Skin of body (tissue), 2 donors: ENCODE measurements around the gene GPSM1. TPM values are rescaled to one million over a fixed set of nuclear protein-coding genes. Genes with fewer than 3 reads are reported as not detected.

Experiments
- DNase-seq: peaks from one replicate; lab custom pipeline; 2025; lab: John Stamatoyannopoulos, UW
- total RNA-seq: library from RNA; depleted of rRNA; stranded (reverse); fragments of >200 nt; gene quantifications from one replicate; pipeline ENCODE4 v1.2.3, GENCODE V29; 2014

The GPSM1 gene
- total RNA-seq, 1 donor from 2014 or later = 18.6 TPM

DNA sequence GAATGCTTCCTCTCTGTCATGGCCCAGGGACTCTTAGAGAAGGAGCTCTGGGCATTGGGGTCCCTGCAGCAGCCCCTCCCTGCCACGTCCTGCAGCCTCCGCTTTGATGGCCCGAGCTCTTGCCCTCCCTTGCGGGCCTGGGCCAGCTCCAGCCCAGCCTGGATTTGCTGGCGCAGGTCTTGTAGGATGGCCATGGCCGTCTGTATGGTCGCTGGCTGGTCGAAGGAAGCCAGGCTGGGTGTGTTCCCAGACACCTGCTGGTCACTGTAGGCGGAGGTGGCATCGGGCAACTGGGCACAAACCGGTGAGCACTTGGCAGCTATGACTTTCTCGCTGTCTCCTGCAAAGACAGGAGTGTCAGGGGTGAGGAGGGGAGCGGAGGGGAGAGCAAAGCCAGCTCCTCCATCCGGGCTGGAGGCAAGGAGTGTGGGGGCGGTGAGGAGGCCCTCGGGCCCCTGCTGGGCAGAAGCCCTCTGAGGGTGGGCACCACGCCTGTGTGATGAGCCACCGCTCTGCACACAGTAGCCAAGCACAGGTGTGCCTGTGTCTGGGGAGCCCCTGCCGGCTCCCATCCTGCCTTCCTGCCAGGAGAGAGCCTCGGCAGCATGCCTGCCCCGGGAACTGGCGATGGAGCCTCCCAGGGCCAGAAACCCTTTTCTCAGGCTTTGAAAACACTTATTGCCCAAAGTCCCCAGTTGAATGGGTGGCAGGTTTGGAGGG is 35.9 kb upstream of the GPSM1 start:
- DNase-seq = no peak

DNA sequence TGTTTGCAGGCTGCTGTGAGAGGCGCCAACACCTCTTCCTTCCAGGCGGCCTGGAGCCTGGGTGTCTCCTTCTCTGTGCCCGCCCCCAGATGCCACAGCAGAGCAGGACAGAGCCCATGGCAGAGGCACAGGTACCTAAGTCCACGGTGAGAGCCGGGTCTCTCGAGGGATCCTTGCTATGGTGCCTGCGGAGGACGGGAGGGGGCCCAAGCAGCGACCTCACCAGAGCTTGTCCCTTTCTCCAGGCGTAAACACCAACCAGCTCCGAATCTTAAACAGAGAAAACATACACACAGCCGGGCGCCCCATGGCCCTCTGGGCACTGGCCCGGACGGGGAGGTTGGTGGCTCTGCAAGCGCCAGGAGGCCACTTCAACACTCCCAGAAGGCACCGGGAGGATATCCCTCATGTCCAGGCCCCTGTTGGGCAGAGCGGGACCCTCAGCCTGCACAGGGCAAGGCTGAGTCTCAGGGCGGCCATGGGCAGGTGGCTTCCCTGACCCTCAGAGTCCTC is 35.3 kb upstream of the GPSM1 start:
- DNase-seq = no peak

DNA sequence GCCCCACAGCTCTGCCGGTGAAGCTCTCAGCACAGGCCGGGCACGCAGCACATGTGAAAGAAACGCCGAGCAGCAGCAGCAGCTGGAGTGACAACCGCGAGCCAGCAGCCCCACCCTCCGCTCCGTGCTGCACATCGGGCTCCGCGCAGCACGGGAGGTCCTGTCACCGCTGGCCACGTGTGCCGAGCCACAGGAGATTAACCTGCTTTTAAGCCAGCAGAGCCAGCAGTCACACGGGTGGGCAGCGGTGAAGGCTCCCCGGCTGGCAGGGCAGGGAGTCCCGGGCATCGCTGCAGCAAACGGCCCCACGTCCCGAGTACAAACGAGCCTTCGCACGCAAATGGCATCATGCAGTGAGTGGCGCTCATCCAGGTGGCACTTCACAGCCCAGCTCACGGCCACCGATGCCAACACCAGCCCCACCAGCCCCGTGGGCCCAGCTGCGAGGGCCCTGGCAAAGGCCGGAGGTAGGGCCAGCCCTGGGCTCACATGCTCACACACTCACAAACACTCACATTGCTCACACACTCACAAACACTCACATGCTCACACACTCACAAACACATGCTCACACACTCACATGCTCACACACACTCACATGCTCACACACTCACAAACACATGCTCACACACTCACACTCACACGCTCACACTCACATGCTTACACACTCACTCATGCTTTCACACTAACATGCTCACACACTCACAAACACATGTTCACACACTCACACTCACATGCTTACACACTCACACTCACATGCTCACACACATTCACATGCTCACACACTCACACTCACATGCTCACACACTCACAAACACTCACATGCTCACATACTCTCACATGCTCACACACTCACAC is 34.5 kb upstream of the GPSM1 start:
- no peak for DNase-seq

DNA sequence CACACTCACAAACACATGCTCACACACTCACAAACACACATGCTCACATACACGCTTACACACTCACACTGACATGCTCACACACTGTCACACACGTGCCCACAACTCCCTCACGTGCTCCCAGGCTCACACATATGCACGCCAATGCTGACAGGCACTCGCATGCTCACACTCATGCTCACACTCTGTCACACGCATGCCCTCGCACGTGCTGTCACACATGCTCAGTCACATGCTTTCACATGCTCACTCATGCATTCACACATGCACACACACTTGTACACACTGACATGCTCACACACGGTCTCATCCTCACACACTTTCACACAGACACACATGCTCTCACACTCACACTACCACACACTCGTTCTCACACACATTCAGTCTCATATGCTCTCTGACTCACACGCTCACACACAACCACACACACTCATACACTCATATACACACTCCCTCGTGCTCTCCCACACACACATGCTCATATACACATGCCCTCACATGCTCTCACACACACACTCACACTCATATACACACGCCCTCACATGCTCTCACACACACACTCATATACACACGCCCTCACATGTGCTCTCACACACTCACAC is 33.8 kb upstream of the GPSM1 start:
- no peak for DNase-seq

- DNase-seq = no peak
These were observed 32.9 kb upstream of the GPSM1 start for GRCh38 chr9:136294437-136294836.

GRCh38 chr9:136295055-136295454 is 32.3 kb upstream of the GPSM1 start:
- DNase-seq = no peak

DNA sequence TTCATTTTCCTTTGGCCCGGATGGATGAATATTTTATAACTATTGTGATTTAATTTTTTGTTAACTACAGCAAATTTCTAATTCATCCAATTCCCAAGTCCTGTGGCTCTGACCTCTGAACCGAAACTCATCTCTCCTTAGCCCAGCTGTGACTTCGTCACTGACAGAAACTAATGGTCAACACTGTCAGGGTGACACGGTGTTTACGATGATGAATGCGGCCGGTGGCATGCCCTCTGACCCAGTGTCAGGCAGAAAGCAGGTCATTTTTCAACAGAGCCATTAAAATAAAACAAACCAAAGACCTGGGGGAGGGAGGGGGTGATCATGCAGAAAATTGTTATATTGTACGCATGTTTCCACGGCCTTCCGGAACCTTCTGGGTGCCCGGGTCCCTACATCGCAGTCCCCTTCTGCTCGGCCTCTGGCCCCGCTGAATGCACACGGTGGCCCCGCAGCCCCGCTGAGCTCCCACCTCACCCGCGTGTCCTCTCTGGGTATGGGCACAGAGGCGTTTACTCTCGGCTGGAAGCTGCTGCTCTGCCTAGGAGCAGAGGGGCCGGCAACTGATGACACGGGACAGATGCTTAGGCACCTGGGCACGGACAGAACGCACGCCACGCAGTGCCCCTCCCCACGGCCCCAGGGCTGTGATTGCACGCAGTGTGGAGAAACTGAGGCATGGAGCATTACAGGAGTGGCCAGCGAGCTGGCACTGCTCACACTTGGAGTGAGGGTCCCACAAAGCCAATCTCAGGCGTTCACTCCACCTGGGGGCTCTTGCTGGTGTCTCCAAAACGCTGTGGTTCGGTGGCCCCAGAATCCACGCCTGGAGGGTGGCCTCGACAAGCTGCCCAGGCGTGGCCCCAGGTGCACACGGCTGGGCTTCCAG is 31.6 kb upstream of the GPSM1 start:
- no peak for DNase-seq

DNA sequence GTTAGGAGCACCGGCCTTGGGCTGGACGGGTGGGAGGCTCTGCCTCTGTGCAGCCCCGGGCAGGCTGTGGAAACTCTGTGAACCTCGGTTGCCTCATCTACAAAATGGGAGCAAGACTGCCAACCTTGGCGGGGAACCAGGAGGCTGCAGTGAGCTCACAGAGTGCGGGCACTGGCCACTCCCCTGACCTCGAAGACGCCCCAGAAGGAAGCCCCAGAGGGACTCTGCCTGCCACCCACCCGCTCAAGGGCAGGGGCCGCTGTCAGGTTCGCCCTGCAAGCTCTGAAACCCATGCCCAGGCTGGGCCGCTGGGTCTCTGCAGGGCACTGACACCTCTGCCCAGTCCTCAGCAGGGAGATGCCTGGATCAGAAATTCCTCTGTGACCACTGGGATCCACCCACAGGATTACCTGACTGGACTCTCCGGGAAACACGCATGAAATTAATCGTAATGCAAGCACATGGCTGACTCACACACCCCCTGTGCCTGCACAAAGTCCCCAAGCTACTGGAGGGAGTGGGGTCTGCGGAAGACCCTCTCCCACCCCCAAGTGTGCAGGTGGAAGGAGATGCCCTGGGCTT is 30.8 kb upstream of the GPSM1 start:
- no peak for DNase-seq

DNA sequence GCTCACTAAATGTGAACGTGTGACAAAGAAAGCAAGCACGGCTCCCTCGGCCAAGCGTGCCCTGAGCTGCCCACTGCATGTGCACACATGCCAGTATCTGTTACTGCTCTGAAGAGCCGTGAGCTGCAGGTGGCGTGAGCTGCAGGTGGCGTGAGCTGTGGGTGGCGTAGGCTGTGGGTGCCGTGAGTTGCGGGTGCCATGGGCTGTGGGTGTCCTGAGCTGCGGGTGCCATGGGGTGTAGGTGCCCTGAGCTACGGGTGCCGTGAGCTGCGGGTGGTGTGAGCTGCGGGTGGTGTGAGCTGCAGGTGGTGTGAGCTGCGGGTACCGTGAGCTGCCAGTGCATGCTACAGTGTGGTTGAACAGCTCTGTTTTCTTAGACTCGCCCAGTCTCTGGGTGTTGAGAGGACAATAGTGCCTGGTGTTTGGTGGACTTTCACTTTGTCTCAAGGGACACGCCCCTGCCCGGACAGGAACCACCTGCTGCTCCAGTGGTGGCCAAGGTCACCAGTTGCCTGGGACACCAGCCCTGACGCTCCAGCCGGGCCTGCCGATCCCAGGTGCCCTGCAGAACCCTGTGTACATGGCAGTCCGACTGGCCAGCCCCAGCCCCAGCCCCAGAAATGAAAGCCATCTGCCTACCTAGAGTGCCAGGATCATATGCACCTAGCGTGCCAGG is 30.2 kb upstream of the GPSM1 start:
- DNase-seq = no peak

GRCh38 chr9:136297766-136298735 is 29.3 kb upstream of the GPSM1 start:
- no peak for DNase-seq

DNA sequence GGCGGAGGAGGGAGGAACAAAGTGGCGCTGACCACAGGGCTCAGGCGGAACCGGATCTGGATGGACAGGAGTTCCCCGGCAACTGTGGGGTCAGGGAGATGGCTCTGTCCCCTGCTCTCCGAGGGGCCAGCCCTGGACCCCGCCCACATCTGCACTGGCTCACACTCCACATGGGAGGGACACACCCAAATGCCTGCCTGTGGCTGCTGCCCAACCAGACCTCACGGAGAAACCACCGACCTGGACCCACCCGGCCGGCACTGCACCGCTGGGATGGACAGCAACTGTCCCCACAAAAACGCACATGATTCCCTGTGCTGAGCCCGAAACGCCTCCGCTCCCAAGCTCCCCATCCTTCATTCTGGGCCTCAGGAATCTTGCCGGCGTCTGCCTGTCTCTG is 28.2 kb upstream of the GPSM1 start:
- DNase-seq = no peak

DNA sequence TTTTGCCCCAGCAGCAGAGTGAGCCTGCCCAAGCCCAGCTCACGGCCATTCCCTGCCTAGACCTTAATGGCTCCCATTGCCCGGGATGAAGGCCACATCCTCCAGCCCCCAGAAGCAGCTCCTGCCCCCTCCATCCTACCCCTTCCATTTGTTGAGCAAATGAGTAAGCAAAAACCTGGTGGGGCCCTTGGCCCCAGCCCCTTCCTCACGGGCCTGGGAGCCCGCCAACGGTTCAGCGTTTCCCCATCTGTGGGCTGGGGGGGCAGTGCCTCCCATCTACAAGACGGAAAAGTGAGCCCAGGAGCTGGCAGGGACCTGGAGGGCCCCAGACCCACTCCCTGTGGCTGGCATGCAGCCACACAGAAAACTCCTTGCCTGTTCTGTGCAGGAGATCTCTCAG is 27.8 kb upstream of the GPSM1 start:
- DNase-seq = no peak

GRCh38 chr9:136300016-136300545 is 27.3 kb upstream of the GPSM1 start:
- DNase-seq = no peak

- DNase-seq = no peak
These were observed 26.5 kb upstream of the GPSM1 start for GRCh38 chr9:136300866-136301265.

GRCh38 chr9:136302527-136302926 is 24.8 kb upstream of the GPSM1 start:
- DNase-seq = no peak

- no peak for DNase-seq
These were observed 24.1 kb upstream of the GPSM1 start for GRCh38 chr9:136303066-136303824.

DNA sequence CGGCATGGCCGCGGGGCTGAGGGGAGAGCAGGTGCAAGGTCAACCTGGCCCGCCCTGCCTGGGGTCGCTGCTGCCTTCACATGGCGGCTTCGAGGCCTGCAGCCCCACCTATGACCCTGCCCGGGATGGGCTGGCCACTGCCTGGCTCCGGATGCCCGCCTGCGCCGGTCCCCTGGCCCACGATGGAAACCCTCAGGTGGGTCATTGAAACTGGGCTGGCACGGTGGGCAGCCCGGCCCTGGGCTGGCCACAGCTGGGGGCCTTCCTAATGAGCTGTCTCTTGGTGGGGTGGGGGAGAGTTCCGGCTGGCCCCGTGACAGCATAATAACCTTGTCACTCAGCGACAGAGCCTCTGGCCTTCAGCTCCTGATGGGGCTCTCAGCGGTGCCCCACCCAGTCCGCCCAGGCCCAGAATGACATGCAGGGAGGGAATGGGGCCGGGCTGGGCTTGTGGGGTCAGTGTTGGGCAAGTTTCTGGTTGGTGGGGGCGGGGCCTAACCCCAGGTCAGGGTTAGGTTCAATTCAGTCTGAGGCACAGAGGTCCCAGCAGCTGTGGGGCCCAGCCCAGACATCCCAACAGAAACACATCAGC is 23.4 kb upstream of the GPSM1 start, which contains the start of gene CCDC187:
CCDC187 (minus strand) TSS at position 270 of the 592 bp plus-strand sequence; CDS start at position 6, 264 bp downstream.
- DNase-seq = no peak
